Measurements from ENCODE around the gene PRKCE. TPM values are rescaled to one million over a fixed set of nuclear protein-coding genes. Genes with fewer than 3 reads are reported as not detected.
A peak's percentile ranks its signal among the peaks of the same experiment; 100 is the strongest.

The PRKCE gene
- total and polyA plus RNA-seq, 7 experiments from 2014 or later: 1.4 to 37.9 (median 19.5) TPM

- ATAC-seq (no peak), DNase-seq (no peak)
- no peaks in the 10 kb centered on the region for H3K9me3 ChIP-seq (ENCODE audit: control insufficient read depth in 2 of 3, low read length in 3 of 3)
- peaks cover 0 to 7% (median 0%) of the 10 kb centered on the region in 11 donors for H3K9me3 Mint-ChIP-seq
- CTCF ChIA-PET: interaction anchor here (1.6 kb wide), 1 partner anchor 125 kb away, joined by 5 read pairs; no protein-coding TSS in a partner anchor
- peak overlapping the region; percentile 83 to 92 (median 90) for H3K4me3 Mint-ChIP-seq
- peaks cover 0 to 12% (median 0%) of the 10 kb centered on the region in 3 experiments for H3K36me3 ChIP-seq (ENCODE audit: control insufficient read depth in 2 of 3, insufficient read depth in 3 of 3, low read length in 3 of 3)
- H3K27ac Mint-ChIP-seq: peak overlapping the region in 5 of 9 donors; percentile 78 to 87 (median 80)
- peaks cover 0 to 4% (median 0%) of the 10 kb centered on the region in 5 donors for H3K36me3 Mint-ChIP-seq
- peak overlapping the region; percentile 83 for H3K4me3 ChIP-seq (ENCODE audit: low read length)
- intact Hi-C loops (cut with micrococcal nuclease): loop anchor here (5.0 to 10.0 kb wide), 3 partner anchors 211 to 1291 kb away; partner anchors contain the start of genes CAMKMT (in 2 of the 2) and PREPL (in 2 of the 2)
- H3K4me1 Mint-ChIP-seq: peaks cover 14 to 42% (median 34%) of the 10 kb centered on the region in 7 donors
- peaks cover 0 to 20% (median 0%) of the 10 kb centered on the region in 5 donors for H3K27me3 Mint-ChIP-seq
- H3K27ac ChIP-seq (ENCODE audit: low read depth, low read length): no peak overlapping the region
- H3K27me3 ChIP-seq (ENCODE audit: control insufficient read depth in 2 of 2, insufficient read depth in 2 of 2, low read length in 2 of 2): peaks cover 0 to 3% of the 10 kb centered on the region in 2 donors
- H3K4me1 ChIP-seq (ENCODE audit: control insufficient read depth in 2 of 2, insufficient read depth in 2 of 2, low read length in 2 of 2): peaks cover 10 to 11% of the 10 kb centered on the region in 2 donors
- POLR2A ChIA-PET: interaction anchor here (0.7 kb wide), 1 partner anchor 35 kb away, joined by 3 read pairs; no protein-coding TSS in a partner anchor
Measured at GRCh38 chr2:45653122-45653913, 1.8 kb downstream of the PRKCE start.

- no peak overlapping the region for H3K4me3 ChIP-seq (ENCODE audit: low read length)
- peaks cover 0 to 7% (median 0%) of the 10 kb centered on the region in 11 donors for H3K9me3 Mint-ChIP-seq
- ATAC-seq (no peak), DNase-seq (no peak)
- peaks cover 0 to 18% (median 0%) of the 10 kb centered on the region in 5 donors for H3K27me3 Mint-ChIP-seq
- H3K4me3 Mint-ChIP-seq: peak overlapping the region in 2 of 10 donors; percentile 4 to 9
- H3K36me3 Mint-ChIP-seq: peaks cover 0 to 7% (median 0%) of the 10 kb centered on the region in 5 donors
- POLR2A ChIA-PET: interaction anchor here (0.7 kb wide), 1 partner anchor 36 kb away, joined by 3 read pairs; no protein-coding TSS in a partner anchor
- no peak overlapping the region for H3K27ac ChIP-seq (ENCODE audit: low read depth, low read length)
- no peaks in the 10 kb centered on the region for H3K9me3 ChIP-seq (ENCODE audit: control insufficient read depth in 2 of 3, low read length in 3 of 3)
- H3K27me3 ChIP-seq (ENCODE audit: control insufficient read depth in 2 of 2, insufficient read depth in 2 of 2, low read length in 2 of 2): peaks cover 0 to 3% of the 10 kb centered on the region in 2 donors
- H3K4me1 Mint-ChIP-seq: peaks cover 13 to 41% (median 32%) of the 10 kb centered on the region in 7 donors
- intact Hi-C loops (cut with micrococcal nuclease): loop anchor here (5.0 to 10.0 kb wide), 3 partner anchors 211 to 1292 kb away; partner anchors contain the start of genes CAMKMT (in 2 of the 2) and PREPL (in 2 of the 2)
- peak overlapping the region in 1 of 9 donors; percentile 69 for H3K27ac Mint-ChIP-seq
- H3K4me1 ChIP-seq (ENCODE audit: control insufficient read depth in 2 of 2, insufficient read depth in 2 of 2, low read length in 2 of 2): peaks cover 10 to 11% of the 10 kb centered on the region in 2 donors
- H3K36me3 ChIP-seq (ENCODE audit: control insufficient read depth in 2 of 3, insufficient read depth in 3 of 3, low read length in 3 of 3): peaks cover 0 to 12% (median 0%) of the 10 kb centered on the region in 3 experiments
- CTCF ChIA-PET: interaction anchor here (1.6 kb wide), 1 partner anchor 124 kb away, joined by 5 read pairs; no protein-coding TSS in a partner anchor
Measured at GRCh38 chr2:45654250-45654649, 2.8 kb downstream of the PRKCE start.

DNA sequence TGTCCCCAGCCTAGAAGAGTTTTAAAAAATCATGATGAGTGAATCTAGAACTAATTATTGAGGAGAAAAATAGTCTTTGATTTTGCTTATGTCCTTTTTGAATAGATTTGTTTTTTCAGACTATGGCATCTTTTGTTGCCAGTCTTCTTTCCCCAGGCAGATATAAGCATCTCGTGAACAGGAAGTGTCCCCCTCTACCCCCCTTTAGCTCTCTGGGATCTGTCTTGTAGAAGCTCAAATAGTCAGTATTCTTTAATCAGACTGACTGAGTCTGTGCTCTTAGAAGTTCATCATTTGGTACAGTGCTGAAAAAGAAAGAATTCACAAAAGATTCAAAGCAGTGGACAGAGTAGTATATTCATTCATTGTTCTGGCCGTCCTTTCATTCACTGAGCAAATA lies 10.4 kb downstream of the PRKCE start:
- DNase-seq (no peak), ATAC-seq (no peak)
- no peak overlapping the region for H3K27ac ChIP-seq (ENCODE audit: low read depth, low read length)
- POLR2A ChIA-PET: no interaction called here
- peaks cover 0 to 7% (median 0%) of the 10 kb centered on the region in 5 donors for H3K36me3 Mint-ChIP-seq
- intact Hi-C loops (cut with micrococcal nuclease): no loop called here
- CTCF ChIA-PET: interaction anchor here (0.7 kb wide), 2 partner anchors 82 to 885 kb away, joined by 5 read pairs; no protein-coding TSS in a partner anchor
- H3K4me1 ChIP-seq (ENCODE audit: control insufficient read depth in 2 of 2, insufficient read depth in 2 of 2, low read length in 2 of 2): no peaks in the 10 kb centered on the region
- no peak overlapping the region for H3K4me3 Mint-ChIP-seq
- H3K27me3 Mint-ChIP-seq: no peaks in the 10 kb centered on the region
- H3K27me3 ChIP-seq (ENCODE audit: control insufficient read depth in 2 of 2, insufficient read depth in 2 of 2, low read length in 2 of 2): no peaks in the 10 kb centered on the region
- no peak overlapping the region for H3K27ac Mint-ChIP-seq
- H3K9me3 ChIP-seq (ENCODE audit: control insufficient read depth in 2 of 3, low read length in 3 of 3): no peaks in the 10 kb centered on the region
- H3K36me3 ChIP-seq (ENCODE audit: control insufficient read depth in 2 of 3, insufficient read depth in 3 of 3, low read length in 3 of 3): no peaks in the 10 kb centered on the region
- peaks cover 2 to 27% (median 10%) of the 10 kb centered on the region in 7 donors for H3K4me1 Mint-ChIP-seq
- no peaks in the 10 kb centered on the region for H3K9me3 Mint-ChIP-seq
- H3K4me3 ChIP-seq (ENCODE audit: low read length): no peak overlapping the region

DNA sequence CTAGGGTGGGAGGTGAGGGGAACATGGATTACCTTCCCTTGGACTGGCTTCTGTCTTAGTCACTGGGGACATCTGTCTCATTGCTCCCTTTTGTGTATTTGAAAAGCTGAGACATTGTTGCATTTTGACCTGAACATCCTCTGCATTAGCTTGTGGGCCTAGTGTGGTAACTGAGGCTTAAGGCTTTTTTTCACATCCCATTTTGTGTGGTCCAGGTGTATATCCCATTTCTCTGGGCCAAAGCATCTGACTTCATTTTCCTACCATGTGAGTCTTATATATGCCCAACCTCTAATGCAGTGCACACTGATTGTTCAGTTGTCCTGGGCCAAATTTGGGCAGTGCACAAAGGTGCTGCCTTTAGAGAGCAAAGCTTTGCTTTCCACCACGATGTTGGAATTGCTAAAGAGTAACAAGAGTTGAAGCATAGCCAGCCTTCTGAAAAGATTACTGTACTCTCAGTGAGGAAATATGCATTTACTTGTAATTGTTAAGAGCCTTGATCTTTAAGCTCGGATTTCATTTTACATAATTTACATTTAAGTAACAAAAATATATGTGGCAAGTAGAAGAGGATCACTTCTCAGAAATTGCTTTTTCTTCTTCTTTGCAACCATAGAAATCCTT lies 13.3 kb downstream of the PRKCE start:
- Mint-ChIP-seq H3K27ac (no peak overlapping the region), H3K4me3 (no peak overlapping the region), H3K9me3 (no peaks in the 10 kb centered on the region), H3K36me3 (peaks cover 0 to 14% (median 0%) of the 10 kb centered on the region in 5 donors), H3K4me1 (peaks cover 5 to 21% (median 10%) of the 10 kb centered on the region in 7 donors), H3K27me3 (no peaks in the 10 kb centered on the region)
- POLR2A ChIA-PET: no interaction called here
- intact Hi-C loops (cut with micrococcal nuclease): no loop called here
- Histone ChIP-seq H3K4me3 (ENCODE audit: low read length) (no peak overlapping the region), H3K9me3 (ENCODE audit: control insufficient read depth in 2 of 3, low read length in 3 of 3) (no peaks in the 10 kb centered on the region), H3K4me1 (ENCODE audit: control insufficient read depth in 2 of 2, insufficient read depth in 2 of 2, low read length in 2 of 2) (no peaks in the 10 kb centered on the region), H3K36me3 (ENCODE audit: control insufficient read depth in 2 of 3, insufficient read depth in 3 of 3, low read length in 3 of 3) (no peaks in the 10 kb centered on the region), H3K27ac (ENCODE audit: low read depth, low read length) (no peak overlapping the region), H3K27me3 (ENCODE audit: control insufficient read depth in 2 of 2, insufficient read depth in 2 of 2, low read length in 2 of 2) (no peaks in the 10 kb centered on the region)
- no peak for ATAC-seq
- CTCF ChIA-PET: interaction anchor here (0.7 to 2.0 kb wide), 2 partner anchors 114 to 192 kb away, joined by 3 to 10 read pairs; no protein-coding TSS in a partner anchor
- DNase-seq: no peak

DNA sequence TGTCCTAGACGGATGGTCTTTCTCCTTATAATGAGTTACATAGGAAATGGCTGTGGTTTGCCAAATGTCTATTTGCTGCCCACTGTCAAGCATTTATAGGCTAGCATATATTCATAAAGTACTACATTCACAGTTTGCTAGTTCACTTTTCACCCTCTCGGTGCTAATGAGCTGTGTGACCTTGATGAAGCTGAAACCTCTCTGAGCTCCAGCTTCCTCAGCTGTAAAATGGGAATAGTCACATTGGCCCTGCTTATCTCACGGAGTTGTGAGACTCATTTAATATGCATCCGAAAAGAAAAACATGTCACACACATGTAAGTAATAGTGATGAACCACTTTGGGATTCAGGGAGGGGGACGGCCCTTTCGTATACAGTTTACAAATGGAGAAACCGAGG lies 17.0 kb downstream of the PRKCE start:
- Mint-ChIP-seq H3K4me3 (no peak overlapping the region), H3K27me3 (no peaks in the 10 kb centered on the region), H3K4me1 (peaks cover 0 to 8% (median 5%) of the 10 kb centered on the region in 7 donors), H3K9me3 (no peaks in the 10 kb centered on the region), H3K36me3 (peaks cover 0 to 14% (median 5%) of the 10 kb centered on the region in 5 donors), H3K27ac (no peak overlapping the region)
- Histone ChIP-seq H3K4me3 (ENCODE audit: low read length) (no peak overlapping the region), H3K4me1 (ENCODE audit: control insufficient read depth in 2 of 2, insufficient read depth in 2 of 2, low read length in 2 of 2) (no peaks in the 10 kb centered on the region), H3K9me3 (ENCODE audit: control insufficient read depth in 2 of 3, low read length in 3 of 3) (no peaks in the 10 kb centered on the region), H3K27ac (ENCODE audit: low read depth, low read length) (no peak overlapping the region), H3K36me3 (ENCODE audit: control insufficient read depth in 2 of 3, insufficient read depth in 3 of 3, low read length in 3 of 3) (no peaks in the 10 kb centered on the region), H3K27me3 (ENCODE audit: control insufficient read depth in 2 of 2, insufficient read depth in 2 of 2, low read length in 2 of 2) (no peaks in the 10 kb centered on the region)
- ChIA-PET POLR2A (no interaction called here), CTCF (no interaction called here)
- DNase-seq (no peak), ATAC-seq (no peak)
- intact Hi-C loops (cut with micrococcal nuclease): no loop called here

- no peaks in the 10 kb centered on the region for H3K27me3 ChIP-seq (ENCODE audit: control insufficient read depth in 2 of 2, insufficient read depth in 2 of 2, low read length in 2 of 2)
- Mint-ChIP-seq H3K27ac (no peak overlapping the region), H3K4me3 (no peak overlapping the region), H3K9me3 (no peaks in the 10 kb centered on the region), H3K27me3 (no peaks in the 10 kb centered on the region), H3K4me1 (peaks cover 0 to 8% (median 5%) of the 10 kb centered on the region in 7 donors), H3K36me3 (peaks cover 0 to 14% (median 5%) of the 10 kb centered on the region in 5 donors)
- H3K4me1 ChIP-seq (ENCODE audit: control insufficient read depth in 2 of 2, insufficient read depth in 2 of 2, low read length in 2 of 2): no peaks in the 10 kb centered on the region
- no peak for ATAC-seq
- ChIA-PET POLR2A (no interaction called here), CTCF (no interaction called here)
- intact Hi-C loops (cut with micrococcal nuclease): no loop called here
- H3K27ac ChIP-seq (ENCODE audit: low read depth, low read length): no peak overlapping the region
- no peak for DNase-seq
- H3K4me3 ChIP-seq (ENCODE audit: low read length): no peak overlapping the region
- no peaks in the 10 kb centered on the region for H3K36me3 ChIP-seq (ENCODE audit: control insufficient read depth in 2 of 3, insufficient read depth in 3 of 3, low read length in 3 of 3)
- H3K9me3 ChIP-seq (ENCODE audit: control insufficient read depth in 2 of 3, low read length in 3 of 3): no peaks in the 10 kb centered on the region
Measured at GRCh38 chr2:45669032-45669486, 17.6 kb downstream of the PRKCE start.
